ENCODE results near the gene NUPR1. TPM values are rescaled to one million over a fixed set of nuclear protein-coding genes. Genes with fewer than 3 reads are reported as not detected.
"Not testable (repeated sequence)": the region's sequence is repeated elsewhere in the genome, so short reads cannot be mapped to it uniquely, and the experiment has no call there.

The NUPR1 gene
- total and polyA plus RNA-seq, 9 donors = 27.1 to 56.7 (median 38.9) TPM

- WGBS (ENCODE audit: insufficient coverage) = no CpG with 5 or more reads among the region's 3 CpGs
- Histone ChIP-seq H3K27ac (ENCODE audit: low read length) (no peak overlapping the region), H3K27me3 (ENCODE audit: control insufficient read depth, insufficient read depth, low read length) (no peaks in the 10 kb centered on the region), H3K4me3 (ENCODE audit: low read length) (no peak overlapping the region), H3K36me3 (ENCODE audit: control insufficient read depth, insufficient read depth, low read length) (peaks cover 22% of the 10 kb centered on the region), H3K9me3 (replicated peaks; ENCODE audit: control insufficient read depth, low read depth, low read length) (no peaks in the 10 kb centered on the region), H3K4me1 (ENCODE audit: control insufficient read depth, insufficient read depth, low read length) (peaks cover 13% of the 10 kb centered on the region)
- no peak for DNase-seq
Observed at GRCh38 chr16:28558456-28558855, 19.7 kb upstream of the NUPR1 start.

GRCh38 chr16:28556914-28557320 is 18.1 kb upstream of the NUPR1 start:
- Histone ChIP-seq H3K4me3 (ENCODE audit: low read length) (no peak overlapping the region), H3K9me3 (replicated peaks; ENCODE audit: control insufficient read depth, low read depth, low read length) (no peaks in the 10 kb centered on the region), H3K4me1 (ENCODE audit: control insufficient read depth, insufficient read depth, low read length) (peaks cover 8% of the 10 kb centered on the region), H3K27ac (ENCODE audit: low read length) (no peak overlapping the region), H3K27me3 (ENCODE audit: control insufficient read depth, insufficient read depth, low read length) (no peaks in the 10 kb centered on the region), H3K36me3 (ENCODE audit: control insufficient read depth, insufficient read depth, low read length) (peaks cover 22% of the 10 kb centered on the region)
- WGBS (ENCODE audit: insufficient coverage) = 100% methylated on average over 1 of the region's 2 CpGs
- DNase-seq = no peak

- H3K4me1 ChIP-seq (ENCODE audit: control insufficient read depth, insufficient read depth, low read length) = peaks cover 7% of the 10 kb centered on the region
- H3K4me3 ChIP-seq (ENCODE audit: low read length) = no peak overlapping the region
- H3K36me3 ChIP-seq (ENCODE audit: control insufficient read depth, insufficient read depth, low read length) = peaks cover 22% of the 10 kb centered on the region
- no peak overlapping the region for H3K27ac ChIP-seq (ENCODE audit: low read length)
- DNase-seq = no peak
- 60% methylated on average over 1 of the region's 2 CpGs for WGBS (ENCODE audit: insufficient coverage)
- H3K27me3 ChIP-seq (ENCODE audit: control insufficient read depth, insufficient read depth, low read length) = no peaks in the 10 kb centered on the region
- H3K9me3 ChIP-seq (replicated peaks; ENCODE audit: control insufficient read depth, low read depth, low read length) = no peaks in the 10 kb centered on the region
Observed at GRCh38 chr16:28555561-28555960, 16.8 kb upstream of the NUPR1 start.

GRCh38 chr16:28554634-28555423 is 16.1 kb upstream of the NUPR1 start:
- no peaks in the 10 kb centered on the region for H3K9me3 ChIP-seq (replicated peaks; ENCODE audit: control insufficient read depth, low read depth, low read length)
- H3K36me3 ChIP-seq (ENCODE audit: control insufficient read depth, insufficient read depth, low read length) = peaks cover 20% of the 10 kb centered on the region
- H3K27me3 ChIP-seq (ENCODE audit: control insufficient read depth, insufficient read depth, low read length) = no peaks in the 10 kb centered on the region
- peaks cover 7% of the 10 kb centered on the region for H3K4me1 ChIP-seq (ENCODE audit: control insufficient read depth, insufficient read depth, low read length)
- peak overlapping the region; percentile 53 for H3K4me3 ChIP-seq (ENCODE audit: low read length)
- WGBS (ENCODE audit: insufficient coverage) = 89% methylated on average over 10 of the region's 15 CpGs
- H3K27ac ChIP-seq (ENCODE audit: low read length) = no peak overlapping the region
- DNase-seq = no peak

- 2% methylated on average over 54 of the region's 88 CpGs for WGBS (ENCODE audit: insufficient coverage)
- Histone ChIP-seq H3K9me3 (replicated peaks; ENCODE audit: control insufficient read depth, low read depth, low read length) (no peaks in the 10 kb centered on the region), H3K4me1 (ENCODE audit: control insufficient read depth, insufficient read depth, low read length) (peaks cover 7% of the 10 kb centered on the region), H3K36me3 (ENCODE audit: control insufficient read depth, insufficient read depth, low read length) (peaks cover 16% of the 10 kb centered on the region), H3K27me3 (ENCODE audit: control insufficient read depth, insufficient read depth, low read length) (no peaks in the 10 kb centered on the region), H3K27ac (ENCODE audit: low read length) (peak within 1 kb of the TSS; percentile 99), H3K4me3 (ENCODE audit: low read length) (peak within 1 kb of the TSS; percentile 84)
- peak; percentile 96 for DNase-seq
Observed at GRCh38 chr16:28553776-28554633, 15.2 kb upstream of the NUPR1 start, which contains the start of gene SGF29. TSS of gene SGF29 (plus strand) at chr16:28553920. CDS start at chr16:28581070, 27,150 bp downstream.

- Histone ChIP-seq H3K27me3 (ENCODE audit: control insufficient read depth, insufficient read depth, low read length) (peaks cover 6% of the 10 kb centered on the region), H3K4me3 (ENCODE audit: low read length) (no peak overlapping the region), H3K4me1 (ENCODE audit: control insufficient read depth, insufficient read depth, low read length) (peaks cover 1% of the 10 kb centered on the region), H3K36me3 (ENCODE audit: control insufficient read depth, insufficient read depth, low read length) (no peaks in the 10 kb centered on the region), H3K9me3 (replicated peaks; ENCODE audit: control insufficient read depth, low read depth, low read length) (no peaks in the 10 kb centered on the region), H3K27ac (ENCODE audit: low read length) (no peak overlapping the region)
- 53% methylated on average over 3 of the region's 11 CpGs for WGBS (ENCODE audit: insufficient coverage)
- peak; percentile 57 for DNase-seq
Observed at GRCh38 chr16:28549301-28549899, 10.6 kb upstream of the NUPR1 start.

GRCh38 chr16:28548306-28548802 is 9.6 kb upstream of the NUPR1 start:
- no peaks in the 10 kb centered on the region for H3K36me3 ChIP-seq (ENCODE audit: control insufficient read depth, insufficient read depth, low read length)
- peaks cover 6% of the 10 kb centered on the region for H3K27me3 ChIP-seq (ENCODE audit: control insufficient read depth, insufficient read depth, low read length)
- no peaks in the 10 kb centered on the region for H3K4me1 ChIP-seq (ENCODE audit: control insufficient read depth, insufficient read depth, low read length)
- DNase-seq = no peak
- H3K4me3 ChIP-seq (ENCODE audit: low read length) = no peak overlapping the region
- H3K27ac ChIP-seq (ENCODE audit: low read length) = no peak overlapping the region
- WGBS (ENCODE audit: insufficient coverage) = 70% methylated on average over 6 of the region's 14 CpGs
- H3K9me3 ChIP-seq (replicated peaks; ENCODE audit: control insufficient read depth, low read depth, low read length) = no peaks in the 10 kb centered on the region

- H3K4me1 ChIP-seq (ENCODE audit: control insufficient read depth, insufficient read depth, low read length) = no peaks in the 10 kb centered on the region
- no peak for DNase-seq
- H3K9me3 ChIP-seq (replicated peaks; ENCODE audit: control insufficient read depth, low read depth, low read length) = no peaks in the 10 kb centered on the region
- H3K4me3 ChIP-seq (ENCODE audit: low read length) = no peak overlapping the region
- H3K36me3 ChIP-seq (ENCODE audit: control insufficient read depth, insufficient read depth, low read length) = no peaks in the 10 kb centered on the region
- H3K27ac ChIP-seq (ENCODE audit: low read length) = no peak overlapping the region
- peaks cover 6% of the 10 kb centered on the region for H3K27me3 ChIP-seq (ENCODE audit: control insufficient read depth, insufficient read depth, low read length)
- 58% methylated on average over 2 of the region's 7 CpGs for WGBS (ENCODE audit: insufficient coverage)
Observed at GRCh38 chr16:28546626-28547025, 7.9 kb upstream of the NUPR1 start.

- WGBS (ENCODE audit: insufficient coverage) = 93% methylated on average over 5 of the region's 7 CpGs
- not testable (repeated sequence) for H3K27me3 ChIP-seq (ENCODE audit: control insufficient read depth, insufficient read depth, low read length); H3K9me3 ChIP-seq (replicated peaks; ENCODE audit: control insufficient read depth, low read depth, low read length); H3K27ac ChIP-seq (ENCODE audit: low read length); H3K4me1 ChIP-seq (ENCODE audit: control insufficient read depth, insufficient read depth, low read length); H3K4me3 ChIP-seq (ENCODE audit: low read length); DNase-seq; H3K36me3 ChIP-seq (ENCODE audit: control insufficient read depth, insufficient read depth, low read length)
Observed at GRCh38 chr16:28545964-28546363, 7.2 kb upstream of the NUPR1 start.

GRCh38 chr16:28544998-28545397 is 6.2 kb upstream of the NUPR1 start:
- Histone ChIP-seq H3K27ac (ENCODE audit: low read length) (no peak overlapping the region), H3K27me3 (ENCODE audit: control insufficient read depth, insufficient read depth, low read length) (peaks cover 6% of the 10 kb centered on the region), H3K36me3 (ENCODE audit: control insufficient read depth, insufficient read depth, low read length) (no peaks in the 10 kb centered on the region), H3K4me3 (ENCODE audit: low read length) (no peak overlapping the region), H3K9me3 (replicated peaks; ENCODE audit: control insufficient read depth, low read depth, low read length) (no peaks in the 10 kb centered on the region), H3K4me1 (ENCODE audit: control insufficient read depth, insufficient read depth, low read length) (no peaks in the 10 kb centered on the region)
- no CpG with 5 or more reads among the region's 3 CpGs for WGBS (ENCODE audit: insufficient coverage)
- no peak for DNase-seq

Data from muscle of leg (tissue), 11 donors.